Lung (tissue), 12 donors: ENCODE results near the gene HERPUD1. TPM values are rescaled to one million over a fixed set of nuclear protein-coding genes. Genes with fewer than 3 reads are reported as not detected.
A peak's percentile ranks its signal among the peaks of the same experiment; 100 is the strongest.

Experiments used
- ATAC-seq: fragments of 200-7000 bp; cut with Tn5 transposase; one replicate; pipeline ENCODE4 v1.9.1; 2020; ENCODE audit warnings: moderate number of reproducible peaks; ENCODE audit not compliant: insufficient read depth, low FRiP score
- DNase-seq, 3 donors: peaks; one replicate each; pipeline ENCODE4 v3.0.0-alpha.2; 2013 to 2017
- H3K27ac ChIP-seq, 2 donors: one replicate each; pipeline ENCODE4 v1.5.1; 2013; ENCODE audit warnings: mild to moderate bottlenecking in 2 of 2, moderate library complexity in 2 of 2, control low read depth in 1 of 2, inconsistent platforms in 1 of 2, low read depth in 1 of 2, low read length in 1 of 2
- H3K27me3 ChIP-seq, 3 donors: one replicate each; pipeline ENCODE4 v1.5.1; 2013; ENCODE audit warnings: low read length in 2 of 3; ENCODE audit not compliant: control insufficient read depth in 3 of 3, insufficient read depth in 3 of 3
- H3K36me3 ChIP-seq, 4 donors: one replicate each; pipeline ENCODE4 v1.5.1; 2013; ENCODE audit warnings: low read length in 4 of 4, mild to moderate bottlenecking in 1 of 4, moderate library complexity in 1 of 4; ENCODE audit not compliant: control insufficient read depth in 4 of 4, insufficient read depth in 4 of 4
- H3K4me1 ChIP-seq, 5 donors: one replicate each; pipeline ENCODE4 v1.5.1; 2013; ENCODE audit warnings: low read length in 5 of 5, mild to moderate bottlenecking in 2 of 5, moderate library complexity in 1 of 5; ENCODE audit not compliant: control insufficient read depth in 5 of 5, insufficient read depth in 5 of 5
- H3K4me3 ChIP-seq: one replicate; pipeline ENCODE4 v1.5.1; 2013; ENCODE audit warnings: mild to moderate bottlenecking, control low read depth, moderate library complexity
- H3K9ac ChIP-seq, 2 donors: one replicate each; pipeline ENCODE4 v1.5.1; 2013; ENCODE audit warnings: low read length in 2 of 2, control low read depth in 1 of 2; ENCODE audit not compliant: insufficient read depth in 1 of 2
- H3K9me3 ChIP-seq, 4 donors: one replicate each; pipeline ENCODE4 v1.5.1; 2013; ENCODE audit warnings: low read length in 3 of 4, mild to moderate bottlenecking in 1 of 4, moderate library complexity in 1 of 4; ENCODE audit not compliant: control insufficient read depth in 4 of 4, insufficient read depth in 3 of 4
- CTCF ChIP-seq: IDR thresholded peaks from 2 replicates; pipeline ENCODE4 v1.5.1; 2012; ENCODE audit warnings: mild to moderate bottlenecking; ENCODE audit errors: control extremely low read depth, extremely low read depth
- whole genome bisulfite sequencing, 2 donors: extraction: QIAGEN DNeasy Blood & Tissue Kit; methylation state at CpG; one replicate each; pipeline ENCODE4 v1.1.7; 2013; 5-methylcytosine and 5-hydroxymethylcytosine counted together
- polyA plus RNA-seq, 2 donors: library from polyadenylated mRNA; stranded (reverse); fragments of 200-250 nt; gene quantifications; one replicate each; pipeline ENCODE4 v1.2.1, GENCODE V29; 2013
- total RNA-seq, 2 donors: library from RNA; depleted of rRNA in 1 of 2; stranded (reverse); fragments of >200 nt in 1 of 2; gene quantifications; one replicate each; pipeline ENCODE4 v1.2.1, GENCODE V29; 2014 to 2021
- donor health status: control.
- donor health status: control.
- donor health status: Bipolar disorder and iron deficiency.
- donor health status: healthy.
- donor health status: DM: yes; HTN: yes; CAD: no.

HERPUD1 gene
- total and polyA plus RNA-seq, 4 donors, result 70.5 to 219 (median 144) TPM

- Histone ChIP-seq H3K4me1 (peaks cover 0 to 24% (median 10%) of the 10 kb centered on the region in 5 donors), H3K36me3 (no peaks in the 10 kb centered on the region), H3K9me3 (no peaks in the 10 kb centered on the region), H3K27me3 (no peaks in the 10 kb centered on the region), H3K27ac (peak overlapping the region in 1 of 2 donors; percentile 84), H3K4me3 (no peak overlapping the region), H3K9ac (no peak overlapping the region)
- no peak for TF ChIP-seq CTCF
- DNase-seq, result no peak
- ATAC-seq, result no peak
- 22 to 27% methylated on average over 5 of the region's 5 CpGs for WGBS, 2 donors
Measured at GRCh38 chr16:56916571-56917403, 15.2 kb upstream of the HERPUD1 start.

- peaks cover 0 to 13% (median 6%) of the 10 kb centered on the region in 5 donors for H3K4me1 ChIP-seq
- H3K27me3 ChIP-seq, result no peaks in the 10 kb centered on the region
- H3K4me3 ChIP-seq, result no peak overlapping the region
- ATAC-seq (no peak), DNase-seq (no peak)
- H3K27ac ChIP-seq, result no peak overlapping the region
- H3K9ac ChIP-seq, result no peak overlapping the region
- 92 to 94% methylated on average over 12 of the region's 12 CpGs for WGBS, 2 donors
- no peaks in the 10 kb centered on the region for H3K9me3 ChIP-seq
- no peaks in the 10 kb centered on the region for H3K36me3 ChIP-seq
- TF ChIP-seq CTCF, result no peak
Measured at GRCh38 chr16:56918467-56919012, 13.4 kb upstream of the HERPUD1 start.

GRCh38 chr16:56919099-56919800 is 12.7 kb upstream of the HERPUD1 start:
- Histone ChIP-seq H3K9ac (no peak overlapping the region), H3K4me3 (no peak overlapping the region), H3K36me3 (no peaks in the 10 kb centered on the region), H3K27ac (no peak overlapping the region), H3K27me3 (no peaks in the 10 kb centered on the region), H3K4me1 (peaks cover 0 to 13% (median 6%) of the 10 kb centered on the region in 5 donors), H3K9me3 (no peaks in the 10 kb centered on the region)
- 75 to 83% methylated on average over 11 of the region's 11 CpGs for WGBS, 2 donors
- no peak for TF ChIP-seq CTCF
- DNase-seq (no peak), ATAC-seq (no peak)
